A549 (cell line): ENCODE results near the gene SLC9A1.

Experiments
- CBX8 ChIP-seq: fragments of 200-600 bp; sonication (generic); IDR thresholded peaks from 2 replicates; pipeline ENCODE4 v1.6.1; 2016
- GATA3 ChIP-seq: IDR thresholded peaks from 2 replicates; pipeline ENCODE4 v1.6.1; 2012; ENCODE audit warnings: borderline replicate concordance
- RAD21 ChIP-seq, 2 experiments: fragments of >200 bp in 1 of 2; sonication (Bioruptor Twin) in 1 of 2; formaldehyde crosslinking in 1 of 2; IDR thresholded peaks in 1 of 2; conservative IDR thresholded peaks in 1 of 2; 2 replicates in 1 of 2; 3 replicates in 1 of 2; pipeline ENCODE4 v1.6.1; 2012 to 2018; ENCODE audit warnings: inconsistent platforms in 1 of 2
- SMC3 ChIP-seq: fragments of >200 bp; sonication (Bioruptor Twin); formaldehyde crosslinking; IDR thresholded peaks from 3 replicates; pipeline ENCODE4 v1.6.1; 2018; ENCODE audit warnings: inconsistent platforms
- SREBF2 ChIP-seq: fragments of 450-650 bp; IDR thresholded peaks from 2 replicates; pipeline ENCODE4 v1.6.1; 2014; ENCODE audit warnings: mild to moderate bottlenecking, moderate library complexity
- TF ChIP-seq, protein P1 (sequence below): fragments of >200 bp; sonication (Bioruptor Twin); formaldehyde crosslinking; IDR thresholded peaks from 3 replicates; pipeline ENCODE4 v1.5.1; 2016
- TF ChIP-seq, protein P2 (sequence below): IDR thresholded peaks from 2 replicates; pipeline ENCODE4 v1.6.1; 2012

- TF ChIP-seq, protein P1, sequence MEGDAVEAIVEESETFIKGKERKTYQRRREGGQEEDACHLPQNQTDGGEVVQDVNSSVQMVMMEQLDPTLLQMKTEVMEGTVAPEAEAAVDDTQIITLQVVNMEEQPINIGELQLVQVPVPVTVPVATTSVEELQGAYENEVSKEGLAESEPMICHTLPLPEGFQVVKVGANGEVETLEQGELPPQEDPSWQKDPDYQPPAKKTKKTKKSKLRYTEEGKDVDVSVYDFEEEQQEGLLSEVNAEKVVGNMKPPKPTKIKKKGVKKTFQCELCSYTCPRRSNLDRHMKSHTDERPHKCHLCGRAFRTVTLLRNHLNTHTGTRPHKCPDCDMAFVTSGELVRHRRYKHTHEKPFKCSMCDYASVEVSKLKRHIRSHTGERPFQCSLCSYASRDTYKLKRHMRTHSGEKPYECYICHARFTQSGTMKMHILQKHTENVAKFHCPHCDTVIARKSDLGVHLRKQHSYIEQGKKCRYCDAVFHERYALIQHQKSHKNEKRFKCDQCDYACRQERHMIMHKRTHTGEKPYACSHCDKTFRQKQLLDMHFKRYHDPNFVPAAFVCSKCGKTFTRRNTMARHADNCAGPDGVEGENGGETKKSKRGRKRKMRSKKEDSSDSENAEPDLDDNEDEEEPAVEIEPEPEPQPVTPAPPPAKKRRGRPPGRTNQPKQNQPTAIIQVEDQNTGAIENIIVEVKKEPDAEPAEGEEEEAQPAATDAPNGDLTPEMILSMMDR: no peak
- TF ChIP-seq SREBF2: no peak
- no peak for TF ChIP-seq GATA3
- TF ChIP-seq, protein P2, sequence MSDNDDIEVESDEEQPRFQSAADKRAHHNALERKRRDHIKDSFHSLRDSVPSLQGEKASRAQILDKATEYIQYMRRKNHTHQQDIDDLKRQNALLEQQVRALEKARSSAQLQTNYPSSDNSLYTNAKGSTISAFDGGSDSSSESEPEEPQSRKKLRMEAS: no peak
- no peak for TF ChIP-seq CBX8
- TF ChIP-seq RAD21 (conservative IDR thresholded peaks at IDR 0.05 in 1 of 2, IDR thresholded peaks at IDR 0.05 in 1 of 2): no peak
- TF ChIP-seq SMC3: no peak
Observed at GRCh38 chr1:27149084-27149761, 5.7 kb downstream of the SLC9A1 start.
